HCT116 (cell line): ENCODE measurements around the gene C19orf25.

Source experiments
- POLR2A ChIP-seq: IDR thresholded peaks from 2 replicates; pipeline ENCODE4 v1.7.0; 2011; ENCODE audit warnings: borderline replicate concordance; ENCODE audit not compliant: insufficient read depth, insufficient read length; ENCODE audit errors: extremely low read depth
- POLR2AphosphoS5 ChIP-seq: IDR thresholded peaks from 2 replicates; pipeline ENCODE4 v1.6.1; 2011; ENCODE audit warnings: mild to moderate bottlenecking, low read depth, low read length, moderate library complexity

DNA sequence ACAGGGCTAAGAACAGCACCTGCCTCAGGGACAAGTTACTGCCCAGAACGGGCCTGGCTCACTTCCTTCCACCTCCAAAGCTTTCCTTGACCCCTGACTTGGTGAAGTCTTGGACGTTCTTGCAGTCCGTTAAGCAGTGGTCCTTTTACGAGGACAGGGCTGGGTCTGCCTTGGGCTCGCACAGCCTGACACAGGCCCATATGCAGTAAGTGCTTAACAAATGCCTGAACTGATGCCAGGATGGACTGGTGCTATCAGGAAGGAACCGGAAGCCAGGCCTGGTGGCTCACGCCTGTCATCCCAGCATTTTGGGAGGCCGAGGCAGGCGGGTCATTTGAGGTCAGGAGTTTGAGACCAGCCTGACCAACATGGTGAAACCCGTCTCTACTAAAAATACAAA is 43.0 kb upstream of the C19orf25 start:
- TF ChIP-seq POLR2AphosphoS5, result no peak
- no peak for TF ChIP-seq POLR2A
